IMR-90 (cell line): ENCODE measurements around the gene LRP1B. TPM values are rescaled to one million over a fixed set of nuclear protein-coding genes. Genes with fewer than 3 reads are reported as not detected.

Experiments used
- ATAC-seq: fragments of 200-7000 bp; cut with Tn5 transposase; 2 replicates; pipeline ENCODE4 v1.9.1; 2020; ENCODE audit warnings: low read depth, mild to moderate bottlenecking, moderate library complexity
- BruUV-seq: library from RNA; stranded (reverse); fragments of 400-500 nt; replicated peaks from 2 replicates; lab custom pipeline; 2021; lab: Mats Ljungman, UMichigan
- CTCF ChIA-PET: fragments of 300-600 bp; formaldehyde crosslinking; extraction: SDS; loops from one replicate; lab custom pipeline; 2021; ENCODE audit warnings: antibody characterized with exemption; lab: Yijun Ruan, JAX
- POLR2A ChIA-PET: fragments of 300-600 bp; sonication (Branson Sonifier 250); formaldehyde crosslinking; loops from one replicate; lab custom pipeline; 2022; ENCODE audit warnings: antibody characterized with exemption; ENCODE audit not compliant: unreplicated experiment; lab: Charles Lee
- DNase-seq: peaks from one replicate; pipeline ENCODE4 v3.0.0; 2013
- H2AFZ ChIP-seq: replicated peaks from 2 replicates; pipeline ENCODE3; 2013; ENCODE audit warnings: low read length, mild to moderate bottlenecking; ENCODE audit not compliant: poor library complexity
- H2AK5ac ChIP-seq: 2 replicates; pipeline ENCODE4 v1.6.1; 2013; ENCODE audit warnings: low read depth, low read length, inconsistent platforms
- H2AK9ac ChIP-seq: replicated peaks from 2 replicates; pipeline ENCODE3; 2013; ENCODE audit warnings: mild to moderate bottlenecking, low read depth, low read length, moderate library complexity; ENCODE audit not compliant: poor library complexity
- H2BK120ac ChIP-seq: 2 replicates; pipeline ENCODE4 v1.6.1; 2013; ENCODE audit warnings: low read depth, low read length, inconsistent platforms
- H2BK15ac ChIP-seq: 3 replicates; pipeline ENCODE4 v1.6.1; 2013; ENCODE audit warnings: low read depth, low read length, inconsistent platforms
- H2BK20ac ChIP-seq: 2 replicates; pipeline ENCODE4 v1.6.1; 2013; ENCODE audit warnings: low read depth, mild to moderate bottlenecking, inconsistent platforms, low read length, moderate library complexity
- H2BK5ac ChIP-seq: 2 replicates; pipeline ENCODE4 v1.6.1; 2013; ENCODE audit warnings: mild to moderate bottlenecking, low read depth, low read length, inconsistent platforms; ENCODE audit not compliant: poor library complexity, severe bottlenecking
- H3K14ac ChIP-seq: replicated peaks from 2 replicates; pipeline ENCODE4 v1.6.1; 2013; ENCODE audit warnings: low read depth, low read length, inconsistent platforms
- H3K18ac ChIP-seq: 2 replicates; pipeline ENCODE4 v1.6.1; 2013; ENCODE audit warnings: low read depth, low read length, control low read depth
- H3K23ac ChIP-seq: 2 replicates; pipeline ENCODE4 v1.6.1; 2013; ENCODE audit warnings: low read depth, low read length, inconsistent platforms
- H3K27ac ChIP-seq: 2 replicates; pipeline ENCODE4 v1.5.1; 2013; ENCODE audit warnings: mild to moderate bottlenecking, control low read depth, low read length; ENCODE audit not compliant: insufficient read depth
- H3K27me3 ChIP-seq: 2 replicates; pipeline ENCODE4 v1.6.1; 2013; ENCODE audit warnings: low read length; ENCODE audit not compliant: control insufficient read depth, insufficient read depth
- H3K36me3 ChIP-seq: 2 replicates; pipeline ENCODE4 v1.6.1; 2013; ENCODE audit warnings: low read length, mixed read lengths; ENCODE audit not compliant: control insufficient read depth, insufficient read depth
- H3K4ac ChIP-seq: 2 replicates; pipeline ENCODE4 v1.6.1; 2013; ENCODE audit warnings: low read depth, low read length, inconsistent platforms
- H3K4me1 ChIP-seq: 2 replicates; pipeline ENCODE4 v1.6.1; 2013; ENCODE audit warnings: low read length, mixed read lengths; ENCODE audit not compliant: control insufficient read depth, insufficient read depth
- H3K4me2 ChIP-seq: 2 replicates; pipeline ENCODE4 v1.6.1; 2013; ENCODE audit warnings: low read depth, mild to moderate bottlenecking, control low read depth, low read length, moderate library complexity
- H3K4me3 ChIP-seq: 2 replicates; pipeline ENCODE4 v1.5.1; 2013; ENCODE audit warnings: low read depth, mild to moderate bottlenecking, control low read depth, low read length, moderate library complexity; ENCODE audit not compliant: insufficient read depth
- H3K56ac ChIP-seq: 2 replicates; pipeline ENCODE4 v1.6.1; 2013; ENCODE audit warnings: low read length, inconsistent platforms; ENCODE audit not compliant: insufficient read depth; ENCODE audit errors: extremely low read depth
- H3K79me1 ChIP-seq, 2 experiments: 2 replicates each; pipeline ENCODE4 v1.6.1; 2013; ENCODE audit warnings: low read length in 2 of 2, inconsistent platforms in 1 of 2, low read depth in 1 of 2
- H3K9ac ChIP-seq: 2 replicates; pipeline ENCODE4 v1.6.1; 2013; ENCODE audit warnings: low read depth, low read length, control low read depth
- H3K9me1 ChIP-seq: 2 replicates; pipeline ENCODE4 v1.6.1; 2013; ENCODE audit warnings: low read length, inconsistent platforms; ENCODE audit not compliant: insufficient read depth
- H3K9me3 ChIP-seq: 2 replicates; pipeline ENCODE4 v1.6.1; 2013; ENCODE audit warnings: low read length; ENCODE audit not compliant: control insufficient read depth, insufficient read depth
- H4K20me1 ChIP-seq: 2 replicates; pipeline ENCODE4 v1.6.1; 2013; ENCODE audit warnings: low read length, inconsistent platforms; ENCODE audit not compliant: insufficient read depth
- H4K5ac ChIP-seq: 2 replicates; pipeline ENCODE4 v1.6.1; 2013; ENCODE audit warnings: mild to moderate bottlenecking, low read depth, low read length, control low read depth
- H4K8ac ChIP-seq, 2 experiments: 2 replicates each; pipeline ENCODE4 v1.6.1; 2013; ENCODE audit warnings: low read depth in 2 of 2, low read length in 2 of 2, control low read depth in 1 of 2, inconsistent platforms in 1 of 2
- H4K91ac ChIP-seq: 2 replicates; pipeline ENCODE4 v1.6.1; 2013; ENCODE audit warnings: low read depth, low read length, inconsistent platforms; ENCODE audit not compliant: insufficient read depth
- BHLHE40 ChIP-seq: fragments of 150-350 bp; IDR thresholded peaks from 2 replicates; pipeline ENCODE4 v1.6.1; 2016; ENCODE audit warnings: mild to moderate bottlenecking, low read depth, low read length
- CEBPB ChIP-seq: IDR thresholded peaks from 2 replicates; pipeline ENCODE4 v1.6.1; 2012; ENCODE audit warnings: low read depth, low read length, improper control_type of control experiment
- CHD1 ChIP-seq: IDR thresholded peaks from 2 replicates; pipeline ENCODE4 v1.6.1; 2012; ENCODE audit warnings: low read depth, low read length, improper control_type of control experiment
- FOS ChIP-seq: fragments of 150-350 bp; IDR thresholded peaks from 2 replicates; pipeline ENCODE4 v1.6.1; 2016; ENCODE audit warnings: low read depth, low read length
- MAFK ChIP-seq: IDR thresholded peaks from 2 replicates; pipeline ENCODE4 v1.6.1; 2012; ENCODE audit warnings: low read depth, low read length, improper control_type of control experiment
- MAZ ChIP-seq: IDR thresholded peaks from 2 replicates; pipeline ENCODE4 v1.6.1; 2012; ENCODE audit warnings: low read depth, mild to moderate bottlenecking, low read length, improper control_type of control experiment, moderate library complexity, borderline replicate concordance
- RAD21 ChIP-seq: IDR thresholded peaks from 2 replicates; pipeline ENCODE4 v1.6.1; 2012; ENCODE audit warnings: low read length, improper control_type of control experiment
- SMC3 ChIP-seq: fragments of 150-350 bp; IDR thresholded peaks from 2 replicates; pipeline ENCODE4 v1.6.1; 2016; ENCODE audit warnings: low read depth, mild to moderate bottlenecking, antibody characterized with exemption, low read length, moderate library complexity
- WGBS, 2 experiments: methylation state at CpG; one replicate each; pipeline versions ENCODE4 v1.1.5 to v1.1.7; 2013; ENCODE audit warnings: missing lambda C conversion rate in 2 of 2; ENCODE audit not compliant: insufficient read length in 1 of 2; ENCODE audit errors: extremely low coverage in 2 of 2; 5-methylcytosine and 5-hydroxymethylcytosine counted together
- dilution Hi-C: fragments of 300-500 bp; cut with HindIII; formaldehyde crosslinking; loops from one replicate; pipeline ENCODE4 v1.14.3; 2018; ENCODE audit warnings: low sequenced_read_pairs; ENCODE audit not compliant: unreplicated experiment
- in situ Hi-C: fragments of 300-500 bp; cut with MboI; formaldehyde crosslinking; loops from 3 replicates; pipeline ENCODE4 v1.14.3; 2019; ENCODE audit warnings: low sequenced_read_pairs, inconsistent platforms, mixed read lengths
- intact Hi-C: fragments of 100-400 bp; cut with micrococcal nuclease; formaldehyde crosslinking; loops from 2 replicates; pipeline ENCODE4 v1.10.0; 2022
- polyA plus RNA-seq, 3 experiments: library from polyadenylated mRNA; depleted of rRNA; stranded (reverse); fragments of >200 nt; gene quantifications; 2 replicates each; pipeline ENCODE4 v1.2.3, GENCODE V29; 2012; ENCODE audit warnings: low replicate concordance in 1 of 3
- total RNA-seq: library from RNA; depleted of rRNA; stranded (reverse); fragments of >200 nt; gene quantifications from 2 replicates; pipeline ENCODE4 v1.2.3, GENCODE V29; 2012
- TF ChIP-seq, protein P1 (sequence below): fragments of 150-350 bp; IDR thresholded peaks from 2 replicates; pipeline ENCODE4 v1.6.1; 2017; ENCODE audit warnings: mild to moderate bottlenecking, antibody characterized with exemption, low read length, low read depth

The LRP1B gene
- total and polyA plus RNA-seq, 2 of the 4 experiments (the other 2 are of a cell fraction) = under 0.01 to 0.02 TPM

DNA sequence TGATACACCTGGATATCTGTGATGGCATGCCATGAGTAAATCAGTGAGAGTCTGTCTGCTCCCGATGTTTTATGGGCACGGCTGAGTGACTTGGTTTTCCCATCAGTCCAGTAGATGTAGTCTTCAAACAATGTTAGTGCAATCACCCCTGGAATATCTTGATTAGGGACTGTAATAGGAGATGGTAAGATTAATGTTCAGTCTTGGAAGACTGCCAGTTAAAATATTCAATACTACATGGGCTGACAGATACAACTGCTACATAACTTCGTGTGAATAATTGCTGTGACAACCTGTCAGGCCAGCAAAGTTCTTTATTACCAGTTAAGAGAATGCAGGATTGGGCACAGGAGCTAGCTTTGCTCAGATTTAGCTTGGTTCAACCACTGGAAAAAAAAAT, 1673.3 kb downstream of the LRP1B start:
- no peak overlapping the region for H4K8ac ChIP-seq
- no peak overlapping the region for H3K4ac ChIP-seq
- no peak overlapping the region for H3K23ac ChIP-seq
- H3K36me3 ChIP-seq = no peaks in the 10 kb centered on the region
- H2BK120ac ChIP-seq = no peak overlapping the region
- H3K27me3 ChIP-seq = no peaks in the 10 kb centered on the region
- no peak overlapping the region for H4K91ac ChIP-seq
- H3K18ac ChIP-seq = no peak overlapping the region
- no peak overlapping the region for H2BK15ac ChIP-seq
- no peaks in the 10 kb centered on the region for H3K79me1 ChIP-seq
- H3K14ac ChIP-seq = no peak overlapping the region
- no peak overlapping the region for H4K5ac ChIP-seq
- H3K27ac ChIP-seq = no peak overlapping the region
- POLR2A ChIA-PET = no interaction called here
- ATAC-seq = no peak
- no peaks in the 10 kb centered on the region for H3K9me1 ChIP-seq
- no peak overlapping the region for H2BK20ac ChIP-seq
- no peaks in the 10 kb centered on the region for H3K9me3 ChIP-seq
- in situ Hi-C loops = no loop called here
- CTCF ChIA-PET = no interaction called here
- H3K4me2 ChIP-seq = no peak overlapping the region
- DNase-seq = no peak
- TF ChIP-seq MAZ (no peak), RAD21 (no peak), BHLHE40 (no peak), FOS (no peak), MAFK (no peak), CHD1 (no peak), CEBPB (no peak), SMC3 (no peak)
- TF ChIP-seq, protein P1, sequence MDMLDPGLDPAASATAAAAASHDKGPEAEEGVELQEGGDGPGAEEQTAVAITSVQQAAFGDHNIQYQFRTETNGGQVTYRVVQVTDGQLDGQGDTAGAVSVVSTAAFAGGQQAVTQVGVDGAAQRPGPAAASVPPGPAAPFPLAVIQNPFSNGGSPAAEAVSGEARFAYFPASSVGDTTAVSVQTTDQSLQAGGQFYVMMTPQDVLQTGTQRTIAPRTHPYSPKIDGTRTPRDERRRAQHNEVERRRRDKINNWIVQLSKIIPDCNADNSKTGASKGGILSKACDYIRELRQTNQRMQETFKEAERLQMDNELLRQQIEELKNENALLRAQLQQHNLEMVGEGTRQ = no peak
- no peak overlapping the region for H3K56ac ChIP-seq
- H3K4me3 ChIP-seq = no peak overlapping the region
- no peak overlapping the region for H2AFZ ChIP-seq
- no peaks in the 10 kb centered on the region for H3K4me1 ChIP-seq
- intact Hi-C loops = no loop called here
- no peaks in the 10 kb centered on the region for H4K20me1 ChIP-seq
- H2AK5ac ChIP-seq = no peak overlapping the region
- no peak overlapping the region for H2AK9ac ChIP-seq
- no CpG with 5 or more reads among the region's 3 CpGs for WGBS, 2 experiments
- BruUV-seq = no TSS peak
- dilution Hi-C loops = no loop called here
- H3K9ac ChIP-seq = no peak overlapping the region
- no peak overlapping the region for H2BK5ac ChIP-seq
